Endothelial cell of umbilical vein (primary cell): ENCODE data around the gene JPT2. TPM values are rescaled to one million over a fixed set of nuclear protein-coding genes. Genes with fewer than 3 reads are reported as not detected.

ENCODE experiments used
- BruUV-seq: library from RNA; stranded (reverse); fragments of 400-500 nt; replicated peaks from 2 replicates; lab custom pipeline; 2021; lab: Mats Ljungman, UMichigan
- CTCF ChIA-PET: fragments of 300-600, 350-600 bp; sonication (Branson Sonifier 250); formaldehyde crosslinking; loops from one replicate; lab custom pipeline; 2021; ENCODE audit warnings: antibody characterized with exemption, inconsistent platforms; lab: Charles Lee
- POLR2A ChIA-PET: fragments of 300-600, 350-600 bp; sonication (Branson Sonifier 250); formaldehyde crosslinking; loops from one replicate; lab custom pipeline; 2021; ENCODE audit warnings: antibody characterized with exemption, inconsistent platforms; lab: Charles Lee
- DNase-seq: peaks from one replicate; pipeline ENCODE4 v3.0.0-alpha.2; 2011; ENCODE audit warnings: low read depth, low spot score
- FAIRE-seq: peaks from 2 replicates; lab custom pipeline; 2011; peaks lifted over from hg19 to GRCh38; lab: Jason Lieb, UNC
- H2AFZ ChIP-seq: 2 replicates; pipeline ENCODE4 v1.6.0; 2012; ENCODE audit warnings: low read depth, low read length, control low read depth, inconsistent platforms
- H3K27ac ChIP-seq: 2 replicates; pipeline ENCODE4 v1.5.1; 2011; ENCODE audit warnings: low read depth, mild to moderate bottlenecking, control low read depth, low read length, moderate library complexity; ENCODE audit not compliant: insufficient read depth
- H3K27me3 ChIP-seq, 2 experiments: 2 replicates each; pipeline versions ENCODE4 v1.6.0 to v1.6.1; 2011; ENCODE audit warnings: low read length in 2 of 2, mixed read lengths in 1 of 2; ENCODE audit not compliant: control insufficient read depth in 2 of 2, insufficient read depth in 2 of 2
- H3K36me3 ChIP-seq, 2 experiments: 2 replicates in 1 of 2; 3 replicates in 1 of 2; pipeline ENCODE4 v1.5.1; 2011; ENCODE audit warnings: low read length in 2 of 2, mild to moderate bottlenecking in 1 of 2, moderate library complexity in 1 of 2; ENCODE audit not compliant: control insufficient read depth in 2 of 2, insufficient read depth in 2 of 2; ENCODE audit errors: extremely low read depth in 1 of 2
- H3K4me1 ChIP-seq: 3 replicates; pipeline ENCODE4 v1.5.1; 2011; ENCODE audit warnings: mild to moderate bottlenecking, low read length; ENCODE audit not compliant: control insufficient read depth, insufficient read depth; ENCODE audit errors: extremely low read depth
- H3K4me2 ChIP-seq: 2 replicates; pipeline ENCODE4 v1.6.1; 2011; ENCODE audit warnings: low read length, control low read depth, mixed read lengths; ENCODE audit not compliant: insufficient read depth
- H3K4me3 ChIP-seq, 3 experiments: fragments of 200-600 bp in 1 of 3; sonication (generic), shearing (Covaris generic) in 1 of 3; replicated peaks in 1 of 3; 2 replicates each; pipeline ENCODE4 v1.5.1; 2011 to 2016; ENCODE audit warnings: control low read depth in 3 of 3, low read length in 3 of 3, mild to moderate bottlenecking in 2 of 3, inconsistent platforms in 1 of 3, low read depth in 1 of 3, moderate library complexity in 1 of 3; ENCODE audit not compliant: insufficient read depth in 1 of 3
- H3K79me2 ChIP-seq: 2 replicates; pipeline ENCODE4 v1.6.0; 2012; ENCODE audit warnings: low read length, inconsistent platforms; ENCODE audit not compliant: control insufficient read depth, insufficient read depth
- H3K9ac ChIP-seq: replicated peaks from 2 replicates; pipeline ENCODE3; 2011; ENCODE audit warnings: low read length, control low read depth; ENCODE audit not compliant: insufficient read depth; ENCODE audit errors: extremely low read depth
- H3K9me1 ChIP-seq: replicated peaks from 3 replicates; pipeline ENCODE4 v1.6.0; 2011; ENCODE audit warnings: mild to moderate bottlenecking, low read length; ENCODE audit not compliant: control insufficient read depth, insufficient read depth; ENCODE audit errors: extremely low read depth
- H3K9me3 ChIP-seq: replicated peaks from 2 replicates; pipeline ENCODE4 v1.5.1; 2012; ENCODE audit warnings: low read length, inconsistent platforms; ENCODE audit not compliant: control insufficient read depth, insufficient read depth
- H4K20me1 ChIP-seq: replicated peaks from 2 replicates; pipeline ENCODE3; 2011; ENCODE audit warnings: mild to moderate bottlenecking, low read length; ENCODE audit not compliant: control insufficient read depth, insufficient read depth; ENCODE audit errors: extremely low read depth
- EZH2 ChIP-seq: IDR thresholded peaks from 2 replicates; pipeline ENCODE4 v1.6.1; 2012; ENCODE audit warnings: borderline replicate concordance, low read depth, mild to moderate bottlenecking, moderate library complexity, low read length, inconsistent platforms; ENCODE audit not compliant: severe bottlenecking
- FOS ChIP-seq: IDR thresholded peaks from 2 replicates; pipeline ENCODE4 v1.6.1; 2011; ENCODE audit warnings: mild to moderate bottlenecking, low read length, moderate library complexity, borderline replicate concordance; ENCODE audit not compliant: insufficient read depth
- GATA2 ChIP-seq: IDR thresholded peaks from 2 replicates; pipeline ENCODE4 v1.7.0; 2011; ENCODE audit warnings: low read depth, mild to moderate bottlenecking, moderate library complexity, mixed read lengths, low read length; ENCODE audit not compliant: insufficient read length, insufficient read depth
- JUN ChIP-seq: IDR thresholded peaks from 2 replicates; pipeline ENCODE4 v1.6.1; 2011; ENCODE audit warnings: borderline replicate concordance, low read depth; ENCODE audit not compliant: insufficient read length, insufficient read depth
- MYC ChIP-seq: IDR thresholded peaks from one replicate; pipeline ENCODE4 v1.6.1; 2011; ENCODE audit warnings: mild to moderate bottlenecking, low read depth, low read length
- POLR2A ChIP-seq: IDR thresholded peaks from 2 replicates; pipeline ENCODE4 v1.6.1; 2012; ENCODE audit warnings: low read depth, mild to moderate bottlenecking, control low read depth, low read length
- POLR2AphosphoS5 ChIP-seq: IDR thresholded peaks from 2 replicates; pipeline ENCODE4 v1.6.1; 2012; ENCODE audit warnings: low read depth, mild to moderate bottlenecking, control low read depth, low read length, moderate library complexity; ENCODE audit not compliant: insufficient read depth
- dilution Hi-C: fragments of 300-500 bp; cut with MboI; formaldehyde crosslinking; loops from one replicate; pipeline ENCODE4 v1.15.0; 2019; ENCODE audit warnings: low sequenced_read_pairs; ENCODE audit not compliant: extremely low pct_ligation_motif_present
- intact Hi-C: fragments of 100-400 bp; cut with micrococcal nuclease; formaldehyde crosslinking; loops from one replicate; pipeline ENCODE4 v1.10.0; 2022
- polyA plus RNA-seq, 4 experiments: library from polyadenylated mRNA; depleted of rRNA in 3 of 4; stranded (reverse) in 3 of 4; unstranded in 1 of 4; fragments of >200 nt; gene quantifications; 2 replicates each; pipeline versions ENCODE4 v1.2.1 to v1.2.3, GENCODE V29; 2011 to 2012; ENCODE audit warnings: missing spikeins in 1 of 4
- total RNA-seq: library from RNA; stranded (reverse); gene quantifications from 2 replicates; pipeline ENCODE4 v1.2.3, GENCODE V29; 2021
- TF ChIP-seq, protein P1 (sequence below), 2 donors: IDR thresholded peaks; 1 replicate in 1 of 2; 2 replicates in 1 of 2; pipeline ENCODE4 v1.5.1; 2011; ENCODE audit warnings: low read length in 2 of 2, mild to moderate bottlenecking in 2 of 2, moderate library complexity in 2 of 2, control low read depth in 1 of 2, inconsistent platforms in 1 of 2, low read depth in 1 of 2; ENCODE audit not compliant: insufficient read depth in 1 of 2; ENCODE audit errors: extremely low read depth in 1 of 2
- TF ChIP-seq, protein P2 (sequence below): IDR thresholded peaks from 2 replicates; pipeline ENCODE4 v1.6.1; 2011; ENCODE audit not compliant: insufficient read depth, insufficient read length

The JPT2 gene
- total and polyA plus RNA-seq, 2 donors (not counting 3 experiments of a cell fraction or from before 2014, with no cell fraction given), result 35.8 to 93.3 TPM

DNA sequence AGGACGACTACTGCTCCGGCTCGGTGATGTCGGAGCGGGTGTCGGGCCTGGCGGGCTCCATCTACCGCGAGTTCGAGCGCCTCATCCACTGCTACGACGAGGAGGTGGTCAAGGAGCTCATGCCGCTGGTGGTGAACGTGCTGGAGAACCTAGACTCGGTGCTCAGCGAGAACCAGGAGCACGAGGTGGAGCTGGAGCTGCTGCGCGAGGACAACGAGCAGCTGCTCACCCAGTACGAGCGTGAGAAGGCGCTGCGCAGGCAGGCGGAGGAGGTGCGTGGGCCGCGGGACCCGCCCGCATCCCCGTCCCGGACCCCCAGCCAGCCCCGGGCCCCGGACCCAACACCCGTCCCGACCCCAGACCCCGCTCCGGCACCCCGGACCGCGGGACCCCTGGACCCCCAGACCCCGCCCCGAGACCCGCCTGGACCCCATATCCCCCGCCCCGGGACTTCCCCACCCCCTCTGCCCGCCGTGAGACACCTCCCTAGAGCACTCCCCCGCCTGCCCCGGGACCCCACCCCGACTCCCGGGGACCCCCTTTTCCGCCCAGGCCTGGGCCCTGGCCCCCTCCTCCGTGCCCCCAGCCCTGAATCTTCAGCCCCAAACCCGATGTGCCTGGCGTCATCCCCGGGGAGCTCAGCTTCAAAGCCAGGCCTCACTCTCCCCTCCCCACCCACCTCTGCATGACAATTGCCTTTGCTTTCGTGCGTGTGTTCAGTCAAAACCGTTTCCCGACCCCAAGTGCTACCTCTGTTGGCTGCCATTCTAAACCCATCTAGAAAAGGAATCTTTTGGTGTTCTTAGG is 28.5 kb downstream of the JPT2 start:
- intact Hi-C loops, result loop anchor here (1.0 to 10.0 kb wide), 4 partner anchors 94 to 329 kb away; partner anchors contain the start of genes CRAMP1, IFT140, TELO2 and UQCC4
- peak overlapping the region; percentile 79 for H3K9ac ChIP-seq
- H4K20me1 ChIP-seq, result no peaks in the 10 kb centered on the region
- H3K79me2 ChIP-seq, result peaks cover 48% of the 10 kb centered on the region
- H2AFZ ChIP-seq, result peak overlapping the region; percentile 58
- dilution Hi-C loops, result no loop called here
- peaks cover 3 to 6% of the 10 kb centered on the region in 2 experiments for H3K36me3 ChIP-seq
- H3K9me3 ChIP-seq, result no peaks in the 10 kb centered on the region
- no peaks in the 10 kb centered on the region for H3K9me1 ChIP-seq
- DNase-seq, result no peak
- H3K27ac ChIP-seq, result no peak overlapping the region
- H3K27me3 ChIP-seq, result no peaks in the 10 kb centered on the region
- BruUV-seq, result no TSS peak
- ChIA-PET CTCF (interaction anchor here (0.7 to 4.2 kb wide), 23 partner anchors 9 to 286 kb away, joined by 3 to 52 read pairs (median 4); partner anchors contain the start of genes CRAMP1, EME2, IFT140 and JPT2), POLR2A (interaction anchor here (1.8 kb wide), 1 partner anchor 29 kb away, joined by 14 read pairs; the partner anchor contains the start of gene JPT2)
- FAIRE-seq, result no peak
- TF ChIP-seq FOS (no peak), MYC (no peak), GATA2 (no peak), POLR2A (no peak), JUN (no peak), EZH2 (no peak), POLR2AphosphoS5 (no peak)
- TF ChIP-seq, protein P1, sequence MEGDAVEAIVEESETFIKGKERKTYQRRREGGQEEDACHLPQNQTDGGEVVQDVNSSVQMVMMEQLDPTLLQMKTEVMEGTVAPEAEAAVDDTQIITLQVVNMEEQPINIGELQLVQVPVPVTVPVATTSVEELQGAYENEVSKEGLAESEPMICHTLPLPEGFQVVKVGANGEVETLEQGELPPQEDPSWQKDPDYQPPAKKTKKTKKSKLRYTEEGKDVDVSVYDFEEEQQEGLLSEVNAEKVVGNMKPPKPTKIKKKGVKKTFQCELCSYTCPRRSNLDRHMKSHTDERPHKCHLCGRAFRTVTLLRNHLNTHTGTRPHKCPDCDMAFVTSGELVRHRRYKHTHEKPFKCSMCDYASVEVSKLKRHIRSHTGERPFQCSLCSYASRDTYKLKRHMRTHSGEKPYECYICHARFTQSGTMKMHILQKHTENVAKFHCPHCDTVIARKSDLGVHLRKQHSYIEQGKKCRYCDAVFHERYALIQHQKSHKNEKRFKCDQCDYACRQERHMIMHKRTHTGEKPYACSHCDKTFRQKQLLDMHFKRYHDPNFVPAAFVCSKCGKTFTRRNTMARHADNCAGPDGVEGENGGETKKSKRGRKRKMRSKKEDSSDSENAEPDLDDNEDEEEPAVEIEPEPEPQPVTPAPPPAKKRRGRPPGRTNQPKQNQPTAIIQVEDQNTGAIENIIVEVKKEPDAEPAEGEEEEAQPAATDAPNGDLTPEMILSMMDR (IDR thresholded peaks at IDR 0.05; ENCODE audit: extremely low read depth in 1 of 2, insufficient read depth in 1 of 2, low read depth in 1 of 2, low read length in 2 of 2), result no peak
- TF ChIP-seq, protein P2, sequence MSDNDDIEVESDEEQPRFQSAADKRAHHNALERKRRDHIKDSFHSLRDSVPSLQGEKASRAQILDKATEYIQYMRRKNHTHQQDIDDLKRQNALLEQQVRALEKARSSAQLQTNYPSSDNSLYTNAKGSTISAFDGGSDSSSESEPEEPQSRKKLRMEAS, result no peak
- H3K4me2 ChIP-seq, result peak overlapping the region; percentile 80
- peaks cover 12% of the 10 kb centered on the region for H3K4me1 ChIP-seq
- peak overlapping the region; percentile 39 to 82 (median 60) for H3K4me3 ChIP-seq
